ENCODE data around the gene SBSN. TPM values are rescaled to one million over a fixed set of nuclear protein-coding genes. Genes with fewer than 3 reads are reported as not detected.

The SBSN gene
- total and polyA plus RNA-seq, 4 donors, result not detected

GRCh38 chr19:35474104-35474503 lies 54.0 kb downstream of the SBSN start:
- WGBS, result 96% methylated on average over 14 of the region's 14 CpGs
- TF ChIP-seq EGR1 (IDR thresholded peaks at IDR 0.05; ENCODE audit: low read depth in 2 of 2), result no peak
- TF ChIP-seq HNF4A (conservative IDR thresholded peaks at IDR 0.05), result no peak
- no peak for TF ChIP-seq ZBTB33 (IDR thresholded peaks at IDR 0.05)
- no peak for TF ChIP-seq TAF1 (conservative IDR thresholded peaks at IDR 0.05)
- TF ChIP-seq CTCF (IDR thresholded peaks at IDR 0.05; ENCODE audit: low read depth, low read length, missing input control), result no peak
- no peak for TF ChIP-seq RAD21 (IDR thresholded peaks at IDR 0.05)
- no peak for TF ChIP-seq JUND (IDR thresholded peaks at IDR 0.05)
- TF ChIP-seq RXRA (IDR thresholded peaks at IDR 0.05), result no peak
- TF ChIP-seq SP1 (IDR thresholded peaks at IDR 0.05), result no peak
- no peak for TF ChIP-seq NR2F2 (IDR thresholded peaks at IDR 0.05)
- no peak for TF ChIP-seq ATF3 (IDR thresholded peaks at IDR 0.05)
- no peak for TF ChIP-seq FOXA2 (IDR thresholded peaks at IDR 0.05)
- TF ChIP-seq YY1 (IDR thresholded peaks at IDR 0.05), result no peak
- no peak for TF ChIP-seq HNF4G (IDR thresholded peaks at IDR 0.05)

More at GRCh38 chr19:35474104-35474503, 54.0 kb downstream of the SBSN start:
- H3K36me3 ChIP-seq (ENCODE audit: control insufficient read depth in 4 of 4, insufficient read depth in 3 of 4, low read depth in 1 of 4, low read length in 3 of 4), result no peaks in the 10 kb centered on the region
- H3K9ac ChIP-seq (ENCODE audit: low read depth in 1 of 2, low read length in 2 of 2), result no peak overlapping the region
- H3K27ac ChIP-seq (ENCODE audit: low read depth in 1 of 2, low read length in 2 of 2), result no peak overlapping the region
- H3K4me1 ChIP-seq (ENCODE audit: control insufficient read depth in 4 of 4, insufficient read depth in 4 of 4, low read length in 3 of 4), result no peaks in the 10 kb centered on the region
- no peak overlapping the region for H3K4me3 ChIP-seq (ENCODE audit: low read depth in 1 of 3, low read length in 3 of 3)
- H3K27me3 ChIP-seq (ENCODE audit: control insufficient read depth in 4 of 4, insufficient read depth in 4 of 4, low read length in 3 of 4), result no peaks in the 10 kb centered on the region
- no peak for DNase-seq (ENCODE audit: low spot score)
- no peaks in the 10 kb centered on the region for H3K9me3 ChIP-seq (ENCODE audit: control insufficient read depth in 4 of 4, low read length in 3 of 4)

Other genes starting within 250 kb of the SBSN start
- gene HAMP, start 245.8 kb downstream of the SBSN start, total RNA-seq, result 100 to 1,000 TPM in 1 of 2 donors, 10 to 100 TPM in 1; 18.8 to 204 TPM
- gene HAMP, start 245.8 kb downstream of the SBSN start, polyA plus RNA-seq, result 1,000 to 10,000 TPM in 1 of 2 donors, 100 to 1,000 TPM in 1; 509 to 1,000 TPM
- 1 to 10 TPM in 1 of 2 donors, under 1 TPM in 1; 0.33 to 3.9 TPM for gene MAG, start 236.2 kb downstream of the SBSN start, total RNA-seq
- under 1 TPM in 1 of 2 donors, not detected in 1; 0.29 TPM for gene MAG, start 236.2 kb downstream of the SBSN start, polyA plus RNA-seq
- gene CD22, start 199.1 kb downstream of the SBSN start, total RNA-seq, result 1 to 10 TPM; 2.0 to 4.1 TPM
- gene CD22, start 199.1 kb downstream of the SBSN start, polyA plus RNA-seq, result under 1 TPM; 0.15 to 0.65 TPM
- gene FFAR1, start 180.4 kb downstream of the SBSN start, total RNA-seq, result not detected
- not detected for gene FFAR1, start 180.4 kb downstream of the SBSN start, polyA plus RNA-seq
- under 1 TPM in 1 of 2 donors, not detected in 1; 0.33 TPM for gene FFAR3, start 169.9 kb downstream of the SBSN start, total RNA-seq
- not detected for gene FFAR3, start 169.9 kb downstream of the SBSN start, polyA plus RNA-seq
- not detected for gene GPR42, start 157.2 kb downstream of the SBSN start, total RNA-seq
- not detected for gene GPR42, start 157.2 kb downstream of the SBSN start, polyA plus RNA-seq
- gene FFAR2, start 80.1 kb downstream of the SBSN start, total RNA-seq, result under 1 TPM; 0.67 to 0.84 TPM
- under 1 TPM; 0.25 to 0.28 TPM for gene FFAR2, start 80.1 kb downstream of the SBSN start, polyA plus RNA-seq
- not detected for gene KRTDAP, start 37.8 kb downstream of the SBSN start, total RNA-seq
- gene KRTDAP, start 37.8 kb downstream of the SBSN start, polyA plus RNA-seq, result not detected
- gene DMKN, start 14.7 kb downstream of the SBSN start, total RNA-seq, result 1 to 10 TPM; 1.7 to 9.4 TPM
- 1 to 10 TPM; 1.4 to 3.1 TPM for gene DMKN, start 14.7 kb downstream of the SBSN start, polyA plus RNA-seq
- not detected for gene GAPDHS, start 5.1 kb upstream of the SBSN start, total RNA-seq
- not detected for gene GAPDHS, start 5.1 kb upstream of the SBSN start, polyA plus RNA-seq
- gene TMEM147, start 17.3 kb upstream of the SBSN start, total RNA-seq, result 10 to 100 TPM; 18.1 to 28.0 TPM
- 10 to 100 TPM; 61.3 to 97.4 TPM for gene TMEM147, start 17.3 kb upstream of the SBSN start, polyA plus RNA-seq
- gene ATP4A, start 35.3 kb upstream of the SBSN start, total RNA-seq, result not detected
- not detected for gene ATP4A, start 35.3 kb upstream of the SBSN start, polyA plus RNA-seq
- gene PMIS2, start 57.9 kb upstream of the SBSN start, total RNA-seq, result not detected
- gene PMIS2, start 57.9 kb upstream of the SBSN start, polyA plus RNA-seq, result not detected
- 1 to 10 TPM; 2.5 to 7.3 TPM for gene HAUS5, start 84.4 kb upstream of the SBSN start, total RNA-seq
- gene HAUS5, start 84.4 kb upstream of the SBSN start, polyA plus RNA-seq, result 1 to 10 TPM; 1.9 to 2.2 TPM
- gene RBM42, start 100.7 kb upstream of the SBSN start, total RNA-seq, result 10 to 100 TPM; 20.1 TPM
- 10 to 100 TPM; 17.8 to 34.7 TPM for gene RBM42, start 100.7 kb upstream of the SBSN start, polyA plus RNA-seq
- under 1 TPM; 0.17 to 0.70 TPM for gene ETV2, start 113.4 kb upstream of the SBSN start, total RNA-seq
- 1 to 10 TPM; 1.6 to 1.8 TPM for gene ETV2, start 113.4 kb upstream of the SBSN start, polyA plus RNA-seq
- 100 to 1,000 TPM; 139 to 191 TPM for gene COX6B1, start 120.0 kb upstream of the SBSN start, total RNA-seq
- 100 to 1,000 TPM; 451 to 518 TPM for gene COX6B1, start 120.0 kb upstream of the SBSN start, polyA plus RNA-seq
- gene UPK1A, start 138.2 kb upstream of the SBSN start, total RNA-seq, result under 1 TPM in 1 of 2 donors, not detected in 1; 0.56 TPM
- under 1 TPM in 1 of 2 donors, not detected in 1; 0.10 TPM for gene UPK1A, start 138.2 kb upstream of the SBSN start, polyA plus RNA-seq
- not detected for gene ZBTB32, start 176.2 kb upstream of the SBSN start, total RNA-seq
- gene ZBTB32, start 176.2 kb upstream of the SBSN start, polyA plus RNA-seq, result under 1 TPM in 1 of 2 donors, not detected in 1; 0.47 TPM
- 10 to 100 TPM in 1 of 2 donors, 1 to 10 TPM in 1; 6.3 to 12.1 TPM for gene KMT2B, start 189.7 kb upstream of the SBSN start, total RNA-seq
- 10 to 100 TPM in 1 of 2 donors, 1 to 10 TPM in 1; 3.7 to 10.3 TPM for gene KMT2B, start 189.7 kb upstream of the SBSN start, polyA plus RNA-seq
- 10 to 100 TPM in 1 of 2 donors, 1 to 10 TPM in 1; 7.0 to 11.2 TPM for gene IGFLR1, start 214.1 kb upstream of the SBSN start, total RNA-seq
- gene IGFLR1, start 214.1 kb upstream of the SBSN start, polyA plus RNA-seq, result 10 to 100 TPM; 51.1 to 59.7 TPM
- 10 to 100 TPM in 1 of 2 donors, 1 to 10 TPM in 1; 4.5 to 14.8 TPM for gene U2AF1L4, start 217.1 kb upstream of the SBSN start, total RNA-seq
- gene U2AF1L4, start 217.1 kb upstream of the SBSN start, polyA plus RNA-seq, result 10 to 100 TPM; 12.0 to 36.5 TPM
- gene PSENEN, start 217.3 kb upstream of the SBSN start, total RNA-seq, result 1 to 10 TPM; 7.4 to 7.7 TPM
- gene PSENEN, start 217.3 kb upstream of the SBSN start, polyA plus RNA-seq, result 10 to 100 TPM; 33.8 to 58.1 TPM
- gene LIN37, start 220.3 kb upstream of the SBSN start, total RNA-seq, result 1 to 10 TPM; 2.6 to 7.0 TPM
- gene LIN37, start 220.3 kb upstream of the SBSN start, polyA plus RNA-seq, result 1 to 10 TPM; 5.8 to 6.3 TPM
- gene HSPB6, start 228.7 kb upstream of the SBSN start, total RNA-seq, result 1 to 10 TPM; 2.7 to 4.4 TPM
- 10 to 100 TPM in 1 of 2 donors, 1 to 10 TPM in 1; 6.9 to 17.7 TPM for gene HSPB6, start 228.7 kb upstream of the SBSN start, polyA plus RNA-seq
- gene PROSER3, start 229.9 kb upstream of the SBSN start, total RNA-seq, result 1 to 10 TPM; 2.1 to 4.5 TPM
- gene PROSER3, start 229.9 kb upstream of the SBSN start, polyA plus RNA-seq, result 1 to 10 TPM; 2.4 to 3.1 TPM
- 10 to 100 TPM in 1 of 2 donors, 1 to 10 TPM in 1; 2.0 to 10.1 TPM for gene ARHGAP33, start 247.3 kb upstream of the SBSN start, total RNA-seq
- gene ARHGAP33, start 247.3 kb upstream of the SBSN start, polyA plus RNA-seq, result 1 to 10 TPM in 1 of 2 donors, under 1 TPM in 1; 0.85 to 1.6 TPM